GM18867 (cell line): Measurements from ENCODE around the gene AIF1L.
"Not testable (repeated sequence)": the region's sequence is repeated elsewhere in the genome, so short reads cannot be mapped to it uniquely, and the experiment has no call there.

Experiments used
- ATAC-seq: cut with Tn5 transposase; IDR thresholded peaks from one replicate; pipeline ENCODE4 v1.9.1; 2021; ENCODE audit warnings: mild to moderate bottlenecking, moderate library complexity; ENCODE audit not compliant: unreplicated experiment

Gene AIF1L

DNA sequence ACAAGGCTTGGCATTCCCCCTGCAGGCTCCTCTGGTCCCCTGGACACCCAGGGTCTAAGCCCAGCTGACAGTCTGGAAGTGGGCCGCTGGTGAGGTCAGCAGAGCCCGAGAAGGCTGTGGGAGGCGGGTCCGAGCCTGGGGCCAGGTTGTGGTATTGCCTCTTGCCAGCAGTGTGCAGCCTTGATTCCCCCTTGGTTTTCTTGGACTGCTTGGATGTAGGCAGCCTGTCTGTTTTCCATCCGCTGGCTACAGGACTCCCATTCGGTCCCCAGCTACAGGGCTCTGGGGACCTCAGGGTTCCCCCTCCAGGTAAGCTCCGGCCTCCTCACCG is 1.6 kb downstream of the AIF1L start:
- no peak for ATAC-seq

DNA sequence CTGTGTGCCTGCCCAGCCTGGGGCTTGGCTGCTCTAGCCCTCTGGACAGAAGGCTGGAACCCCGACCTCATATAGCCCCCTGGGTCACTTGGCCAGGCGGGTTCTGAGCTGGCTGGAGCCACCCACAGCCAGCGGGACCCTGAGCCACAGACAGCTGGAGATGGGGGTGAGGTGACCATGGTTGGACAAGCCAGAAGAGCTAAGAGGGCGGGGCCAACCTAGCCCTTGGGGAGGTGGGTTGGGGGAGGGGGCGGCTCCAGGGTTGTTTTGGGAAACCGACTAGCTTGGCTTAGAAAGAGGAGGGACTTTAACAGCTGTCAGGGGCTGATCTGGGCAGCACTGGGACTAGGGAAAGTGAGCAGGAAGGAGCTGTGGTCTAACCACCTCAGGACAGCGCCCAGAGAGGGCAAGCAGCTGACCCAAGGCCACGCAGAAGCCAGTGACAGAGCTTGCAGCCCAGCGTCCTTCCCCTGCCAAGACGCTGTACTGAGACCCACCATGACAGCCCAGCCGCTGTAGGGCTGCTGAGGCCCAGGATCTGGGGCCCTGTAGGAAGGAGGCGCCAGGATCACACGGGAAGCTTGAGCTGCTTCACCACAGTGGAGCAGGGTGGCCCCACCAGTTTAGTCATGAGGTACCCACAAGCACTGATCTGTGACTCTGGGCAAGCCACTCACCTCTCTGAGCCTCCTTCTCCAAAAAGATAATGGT is 2.2 kb downstream of the AIF1L start:
- no peak for ATAC-seq

DNA sequence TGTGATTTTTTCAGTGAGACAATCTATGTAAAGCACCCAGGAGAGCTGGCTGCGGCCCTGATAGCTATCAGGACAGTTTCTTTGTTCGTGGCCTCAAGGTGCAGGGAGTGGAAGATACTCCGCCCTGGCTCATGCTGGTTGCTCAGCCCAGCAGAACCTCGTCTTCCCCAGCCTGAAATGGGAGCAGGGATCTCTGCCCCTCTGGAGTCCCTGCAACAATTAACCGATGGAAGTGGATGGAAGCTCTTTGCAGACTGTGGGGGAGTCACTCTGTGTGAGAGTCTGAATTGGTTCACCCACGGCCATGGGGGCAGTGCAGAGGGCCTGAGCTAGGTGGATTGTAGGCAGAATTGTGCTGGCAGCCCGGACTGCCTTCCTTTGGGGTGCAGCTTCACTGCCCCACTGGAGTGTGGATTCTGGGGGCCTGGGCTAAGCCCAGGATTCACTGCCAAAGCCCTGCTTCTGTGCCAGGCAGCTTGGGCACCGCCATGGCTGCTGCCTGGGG is 2.8 kb downstream of the AIF1L start:
- no peak for ATAC-seq

DNA sequence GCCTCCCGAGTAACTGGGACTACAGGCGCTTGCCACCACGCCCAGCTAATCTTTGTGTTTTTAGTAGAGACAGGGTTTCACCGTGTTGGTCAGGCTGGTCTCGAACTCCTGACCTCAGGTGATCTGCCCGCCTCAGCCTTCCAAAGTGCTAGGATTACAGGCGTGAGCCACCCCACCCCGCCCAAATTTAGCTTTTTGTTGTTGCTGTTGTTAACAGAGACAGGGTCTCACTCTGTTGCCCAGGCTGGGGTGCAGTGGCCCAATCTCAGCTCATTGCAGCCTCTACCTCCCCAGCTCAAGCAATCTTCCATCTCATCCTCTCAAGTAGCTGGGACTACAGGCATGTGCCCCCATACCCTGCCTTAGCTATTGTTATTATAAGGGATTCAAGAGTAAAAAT is 3.5 kb downstream of the AIF1L start:
- not testable (repeated sequence) for ATAC-seq

- no peak for ATAC-seq
Observed at GRCh38 chr9:131100445-131100844, 4.1 kb downstream of the AIF1L start.

DNA sequence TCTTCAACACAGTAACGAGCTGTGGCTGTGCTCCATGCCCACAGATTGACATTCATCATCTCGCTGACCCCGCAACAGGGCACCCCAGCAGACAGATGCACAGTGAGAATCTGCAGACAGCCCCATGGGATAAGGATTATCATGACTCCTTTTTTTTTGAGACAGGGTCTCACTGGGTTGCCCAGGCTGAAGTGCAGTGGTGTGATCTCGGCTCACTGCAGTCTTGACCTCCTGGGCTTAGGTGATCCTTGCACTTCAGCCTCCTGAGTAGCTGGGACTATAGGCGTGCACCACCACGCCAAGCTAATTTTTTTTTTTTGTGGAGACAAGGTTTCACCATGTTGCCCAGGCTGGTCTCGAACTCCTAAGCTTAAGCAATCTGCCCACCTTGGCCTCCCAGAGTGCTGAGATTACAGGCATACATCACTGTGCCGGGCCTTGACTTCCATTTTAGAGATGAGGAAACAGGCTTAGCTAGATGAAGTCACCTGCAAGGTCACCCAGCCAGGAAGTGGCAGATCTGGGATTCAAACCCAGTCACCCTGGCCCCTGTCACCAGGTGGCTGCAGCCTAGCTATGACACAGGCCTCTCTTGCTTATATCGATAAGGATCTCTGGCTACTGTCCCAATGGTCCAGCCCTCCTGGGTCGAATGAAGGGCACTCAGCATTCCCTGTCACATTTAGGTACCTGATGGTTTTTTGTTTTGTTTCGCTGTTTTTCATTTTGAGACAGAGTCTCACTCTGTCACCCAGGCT is 5.1 kb downstream of the AIF1L start:
- ATAC-seq, result no peak

DNA sequence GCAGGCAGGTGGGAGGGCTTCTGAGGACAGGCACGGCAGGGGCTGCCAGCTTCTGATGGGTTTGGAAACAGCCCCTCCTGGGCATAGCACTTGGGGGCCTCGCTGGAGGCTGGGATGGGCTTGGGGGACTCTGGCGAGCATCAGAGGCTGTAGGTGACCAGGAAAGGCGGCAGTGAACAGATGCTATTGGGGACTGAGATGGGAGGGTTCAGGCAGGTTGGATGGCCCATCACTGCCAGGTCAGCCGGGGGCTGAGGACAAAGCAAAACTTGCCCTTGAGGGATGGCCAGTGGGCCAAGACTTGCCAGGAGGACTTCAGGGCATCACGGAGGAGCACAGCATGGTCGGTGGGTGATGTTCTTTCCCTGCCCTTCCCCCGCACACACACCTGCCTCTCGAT is 6.7 kb downstream of the AIF1L start:
- ATAC-seq, result no peak

GRCh38 chr9:131103535-131103934 is 7.2 kb downstream of the AIF1L start:
- no peak for ATAC-seq

DNA sequence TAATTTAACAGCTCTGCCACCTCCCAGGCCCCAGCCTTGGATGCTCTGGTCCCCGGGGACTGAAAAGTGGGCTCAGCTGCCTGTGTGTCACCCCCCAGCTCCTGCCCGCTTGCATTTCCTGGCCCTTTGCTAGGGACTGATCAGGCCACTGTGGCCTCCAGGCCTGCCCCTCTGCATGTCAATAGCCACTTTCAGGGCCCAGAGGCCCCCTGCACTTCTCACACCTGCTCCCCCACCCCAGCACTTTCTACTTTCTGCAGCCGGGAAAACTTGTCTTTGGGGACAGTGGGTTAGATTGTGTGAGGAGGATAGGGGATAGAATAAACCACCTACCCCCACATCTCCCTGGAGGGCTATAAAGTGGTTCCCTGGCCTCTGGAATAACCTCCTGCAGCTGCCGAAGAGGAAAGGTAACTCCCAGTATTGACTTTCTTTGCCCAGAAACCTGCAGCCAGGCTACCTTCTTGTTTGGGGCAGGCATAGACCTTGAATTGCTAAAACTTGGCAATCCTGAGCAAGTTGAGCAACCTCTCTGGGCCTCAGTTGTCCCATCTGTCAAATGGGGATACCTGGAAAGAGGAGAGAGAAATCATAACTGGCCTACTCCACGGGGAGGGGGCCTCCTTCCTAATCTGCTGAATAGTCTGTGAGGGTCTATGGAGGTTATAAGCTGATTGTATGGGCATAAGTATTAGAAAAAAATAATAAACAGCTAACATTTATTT is 7.8 kb downstream of the AIF1L start:
- no peak for ATAC-seq

- no peak for ATAC-seq
Observed at GRCh38 chr9:131105952-131106351, 9.6 kb downstream of the AIF1L start.

DNA sequence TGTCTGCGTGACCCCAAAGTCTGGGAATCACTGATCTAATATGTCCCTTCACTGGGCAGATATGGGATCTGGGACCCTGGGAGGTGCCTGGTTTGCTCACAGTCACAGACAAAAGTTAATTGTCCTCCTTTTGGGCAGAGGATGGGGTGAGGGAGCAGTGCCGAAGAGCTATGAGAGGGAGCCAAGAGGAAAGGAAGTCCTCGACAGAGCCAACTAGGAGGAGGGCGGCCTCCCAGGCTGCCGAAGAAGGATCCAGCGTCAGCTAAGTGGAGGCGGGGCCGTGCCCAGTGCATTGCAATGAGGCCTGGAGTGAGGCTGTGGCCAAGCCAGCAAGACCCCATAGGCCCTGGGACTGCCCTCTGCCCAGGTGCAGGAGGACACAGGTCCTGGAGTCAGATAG is 11.4 kb downstream of the AIF1L start:
- ATAC-seq, result no peak

- no peak for ATAC-seq
Observed at GRCh38 chr9:131111186-131111853, 15.0 kb downstream of the AIF1L start.

DNA sequence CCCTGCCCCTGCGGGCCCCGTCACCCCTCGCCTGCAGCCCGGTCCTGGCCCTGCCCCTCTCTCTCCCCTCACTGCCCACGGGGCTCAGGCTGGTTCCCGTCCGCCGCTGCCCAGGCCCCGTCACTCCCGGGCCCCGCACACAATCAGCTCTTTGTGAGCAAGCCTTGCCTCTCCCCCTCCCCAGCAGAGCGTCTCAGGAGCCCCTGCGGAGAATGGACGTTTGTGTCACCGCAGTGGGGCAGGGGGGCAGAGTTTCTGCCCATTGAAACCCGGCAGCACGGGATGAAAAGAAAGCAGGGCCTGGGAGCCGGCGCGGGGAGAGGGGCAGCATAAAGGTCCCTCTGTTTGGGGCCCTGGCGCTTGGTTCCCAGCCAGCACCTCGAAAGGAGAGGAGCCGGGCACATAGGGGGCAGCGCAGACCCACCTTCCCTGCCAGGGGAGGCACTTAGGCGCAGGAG is 15.6 kb downstream of the AIF1L start:
- no peak for ATAC-seq

DNA sequence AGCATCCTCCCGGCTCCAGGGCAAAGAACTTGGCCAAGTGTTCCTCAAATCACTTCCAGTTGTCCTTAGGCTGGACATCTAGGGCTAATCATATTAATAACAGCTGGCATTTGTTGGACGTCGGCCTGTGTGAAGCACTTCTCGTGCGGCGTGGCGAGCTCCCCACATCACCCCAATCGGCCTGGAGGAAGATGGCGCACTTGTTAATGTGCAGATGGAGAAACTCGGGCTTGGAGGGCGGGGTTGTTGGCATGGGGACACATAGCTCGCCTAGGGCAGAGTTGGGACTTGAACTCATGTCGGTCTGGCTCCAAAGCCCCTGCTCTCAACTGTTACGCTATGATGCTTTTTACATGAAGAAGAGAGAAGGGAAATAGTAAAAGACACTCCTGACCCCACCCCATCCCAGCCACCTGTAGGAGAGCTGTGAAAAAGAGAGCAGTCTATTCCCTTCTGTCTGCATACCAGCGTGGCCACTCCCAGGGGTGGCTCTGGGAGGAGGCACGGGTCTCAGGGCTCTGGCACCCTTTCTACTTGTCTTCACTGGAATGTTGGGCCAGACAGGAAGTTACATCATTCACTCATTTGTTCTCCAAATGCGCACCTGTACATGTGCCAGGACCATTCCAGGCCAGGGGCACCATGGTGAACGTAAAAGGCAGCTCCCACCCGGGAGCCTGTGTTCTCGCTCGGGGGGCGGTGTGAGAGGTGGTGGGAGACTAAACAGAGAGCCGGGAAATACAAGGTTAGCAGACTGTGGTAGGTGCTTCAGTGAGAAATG is 16.2 kb downstream of the AIF1L start:
- no peak for ATAC-seq

- ATAC-seq, result no peak
Observed at GRCh38 chr9:131113655-131114054, 17.3 kb downstream of the AIF1L start.

DNA sequence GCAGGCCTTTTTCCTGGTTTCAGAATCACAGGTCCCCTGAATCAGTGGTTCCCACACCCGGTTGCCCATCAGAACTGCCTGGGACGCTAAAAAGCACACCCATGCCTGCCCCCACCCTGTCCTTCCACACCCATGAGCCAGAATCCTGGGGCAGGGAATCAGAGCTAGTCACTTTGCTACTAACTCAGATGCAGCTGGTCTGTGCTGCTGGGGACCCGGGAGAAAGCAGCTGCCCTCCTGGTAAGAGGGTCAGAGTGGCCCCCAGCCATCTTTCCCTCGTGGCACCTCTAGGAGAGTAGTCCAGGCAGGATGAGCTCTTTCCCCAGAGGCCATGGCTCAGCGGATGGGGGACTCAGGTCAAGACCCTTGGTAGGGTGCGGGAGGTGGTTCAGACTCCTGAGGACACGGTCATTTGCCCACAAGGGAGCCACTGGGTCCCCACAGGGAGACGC is 17.8 kb downstream of the AIF1L start:
- ATAC-seq, result no peak

DNA sequence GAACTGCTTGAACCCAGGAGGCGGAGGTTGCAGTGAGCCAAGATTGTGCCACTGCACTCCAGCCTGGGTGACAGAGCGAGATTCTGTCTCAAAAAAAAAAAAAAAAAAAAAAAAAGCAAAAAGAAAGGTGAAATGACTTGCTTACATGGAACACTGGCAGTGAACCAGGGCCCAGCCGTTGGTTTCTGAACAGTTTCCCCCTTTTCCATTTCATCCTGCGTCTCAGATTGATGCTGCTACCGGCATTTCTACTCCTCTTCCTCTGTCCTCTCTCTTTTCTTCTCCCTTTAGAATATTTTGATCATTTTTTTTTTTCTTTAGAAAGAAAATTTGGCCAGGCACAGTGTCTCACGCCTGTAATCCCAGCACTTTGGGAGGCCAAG is 19.0 kb downstream of the AIF1L start:
- ATAC-seq, result not testable (repeated sequence)

DNA sequence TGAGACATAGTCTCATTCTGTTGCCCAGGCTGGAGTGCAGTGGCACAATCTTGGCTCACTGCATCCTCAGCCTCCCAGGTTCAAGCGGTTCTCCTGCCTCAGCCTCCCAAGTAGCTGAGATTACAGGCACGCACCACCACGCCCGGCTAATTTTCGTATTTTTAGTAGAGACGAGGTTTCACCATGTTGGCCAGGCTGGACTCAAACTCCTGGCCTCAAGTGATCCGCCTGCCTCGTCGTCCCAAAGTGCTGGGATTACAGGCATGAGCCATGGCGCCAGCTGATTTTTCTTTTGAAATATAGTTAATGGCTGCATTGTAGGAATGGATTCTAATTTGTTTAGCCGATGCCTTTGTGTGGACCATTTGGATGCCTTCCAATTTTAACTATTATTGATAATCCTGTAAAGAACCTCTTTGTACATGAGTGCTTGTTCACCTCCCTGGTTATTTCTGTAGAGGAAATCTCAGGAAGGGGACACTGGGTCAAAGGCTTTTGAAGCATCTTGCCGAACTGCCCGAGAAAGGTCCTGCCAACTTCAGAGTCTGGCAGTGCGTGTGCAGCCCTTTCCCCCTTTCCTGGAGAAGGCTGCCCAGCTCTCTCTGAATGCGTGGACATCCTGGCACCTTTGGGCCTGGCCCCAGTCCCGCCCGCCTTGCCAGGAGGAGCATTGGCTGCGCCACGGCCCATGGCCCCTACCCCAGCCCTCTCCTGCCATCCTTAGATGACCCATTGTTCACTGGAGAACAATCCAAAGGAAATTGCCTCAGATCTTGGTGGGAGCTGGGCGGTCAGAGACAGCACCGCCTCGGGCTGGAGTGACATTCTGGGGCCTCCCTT is 20.2 kb downstream of the AIF1L start:
- ATAC-seq, result no peak

DNA sequence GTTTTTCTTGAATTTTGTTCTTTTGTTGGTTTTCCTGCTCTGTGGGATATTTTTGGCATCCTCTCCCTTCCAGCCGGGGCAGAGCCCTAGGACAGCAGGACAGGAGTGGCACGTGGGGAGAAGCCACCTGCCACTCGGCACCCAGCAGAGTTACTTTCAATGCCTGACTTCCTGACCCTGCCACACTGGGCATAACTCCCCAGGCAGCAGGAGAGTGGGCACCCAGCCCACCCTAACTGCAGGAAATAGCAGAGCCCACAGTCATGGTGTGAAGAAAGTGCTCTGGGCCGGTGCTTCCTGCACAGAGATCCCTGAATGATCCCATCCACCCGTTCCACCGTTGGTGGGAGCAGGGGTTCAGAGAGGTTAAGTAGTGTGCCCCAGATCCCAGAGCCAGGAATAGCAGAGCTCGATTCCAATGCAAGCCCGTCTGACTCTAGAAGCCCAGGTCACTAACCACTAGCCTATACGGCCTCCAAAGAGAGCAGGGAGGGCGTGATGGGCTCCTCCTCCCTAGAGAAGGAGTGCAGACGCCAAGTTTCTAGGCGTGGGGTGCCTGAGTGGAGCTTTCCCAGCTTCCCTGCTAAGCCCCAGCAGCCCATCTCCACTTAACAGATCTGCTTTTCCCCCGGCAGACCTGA is 20.9 kb downstream of the AIF1L start:
- ATAC-seq, result no peak
